Activated naive CD8-positive, alpha-beta T cell treated with anti-CD3 and anti-CD28 coated beads, Interleukin-2, amount 50 U/mL, for 24 hours (primary cell): ENCODE measurements around the gene BYSL.
A peak's percentile ranks its signal among the peaks of the same experiment; 100 is the strongest.

Source experiments
- ATAC-seq: fragments of 150-1000 bp; cut with Tn5 transposase; one replicate; pipeline ENCODE4 v1.10.0; 2021
- DNase-seq: peaks from one replicate; pipeline ENCODE4 v3.0.0; 2021
- H3K27ac Mint-ChIP-seq: one replicate; pipeline ENCODE4 v1.8.0; 2021; ENCODE audit warnings: mild to moderate bottlenecking, mixed read lengths
- H3K27me3 Mint-ChIP-seq: one replicate; pipeline ENCODE4 v1.8.0; 2021; ENCODE audit warnings: mixed read lengths
- H3K36me3 Mint-ChIP-seq: one replicate; pipeline ENCODE4 v1.8.0; 2021; ENCODE audit warnings: low read depth, mixed read lengths
- H3K4me1 Mint-ChIP-seq: one replicate; pipeline ENCODE4 v1.8.0; 2021; ENCODE audit warnings: mixed read lengths
- H3K4me3 Mint-ChIP-seq: one replicate; pipeline ENCODE4 v1.8.0; 2021; ENCODE audit warnings: mild to moderate bottlenecking, moderate library complexity, mixed read lengths
- H3K9me3 Mint-ChIP-seq: one replicate; pipeline ENCODE4 v1.8.0; 2021; ENCODE audit warnings: mixed read lengths

BYSL gene

DNA sequence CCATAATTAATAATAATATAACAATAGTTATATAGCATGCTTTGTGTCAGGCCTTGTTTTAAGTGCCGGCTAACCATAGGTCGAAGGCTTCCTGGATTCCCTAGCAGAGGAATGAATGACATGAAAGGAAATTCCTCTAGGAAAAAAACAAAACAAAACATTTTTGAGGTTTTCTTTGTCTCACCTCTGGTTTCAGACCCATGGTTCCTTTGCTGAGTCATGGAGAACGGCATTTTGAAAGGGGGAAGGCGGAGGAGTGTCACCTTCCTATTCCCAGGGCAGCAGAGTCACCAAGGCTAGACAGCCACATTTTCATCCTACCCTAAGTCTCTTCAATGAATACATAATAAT, 45.6 kb downstream of the BYSL start:
- no peak for DNase-seq
- H3K36me3 Mint-ChIP-seq, result peaks cover 4% of the 10 kb centered on the region

DNA sequence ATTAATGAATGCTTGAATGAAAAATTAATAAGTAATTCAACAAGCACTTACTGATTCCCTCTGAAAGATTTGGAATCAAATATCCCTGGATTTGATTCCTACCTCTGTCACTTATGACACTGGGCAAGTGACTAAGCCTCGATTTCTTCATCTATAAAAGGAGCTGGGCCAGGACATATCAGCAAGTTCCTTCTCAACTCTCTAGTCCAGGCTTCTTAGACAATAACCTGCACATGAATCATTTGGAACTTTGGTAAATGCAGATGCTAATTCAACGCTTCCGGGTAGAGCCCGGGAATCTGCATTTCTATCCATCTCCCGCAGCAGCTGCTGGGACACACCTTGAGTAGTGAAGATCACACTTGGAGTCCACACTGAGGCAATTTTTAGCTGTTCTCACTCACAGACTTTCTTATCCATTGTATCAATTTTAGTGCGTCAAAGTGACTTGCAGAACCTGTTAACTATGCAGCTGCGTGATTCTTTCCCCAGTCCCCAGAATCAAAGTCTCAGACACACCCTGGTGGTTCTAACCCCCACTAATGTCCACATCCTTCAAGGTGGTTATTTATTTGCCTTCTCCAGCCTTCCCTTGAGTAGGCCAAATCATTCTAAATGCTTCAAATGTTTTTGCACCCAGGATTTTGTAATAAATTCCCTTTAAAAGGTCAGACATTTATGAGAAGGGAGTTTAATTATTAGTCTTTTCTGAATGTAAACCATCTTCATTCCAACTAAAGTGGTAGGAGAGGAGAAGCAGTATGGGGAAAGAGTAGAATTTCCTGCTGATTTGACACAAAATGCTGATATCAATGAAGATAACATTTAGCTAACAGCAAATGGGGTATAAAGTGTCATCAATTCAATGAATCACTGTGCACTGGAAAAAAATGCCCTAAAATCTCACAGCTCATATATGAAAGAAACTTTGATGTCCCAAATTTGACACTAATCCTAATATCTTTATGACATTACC, 46.3 kb downstream of the BYSL start:
- Mint-ChIP-seq H3K27ac (peak overlapping the region; percentile 98), H3K36me3 (peaks cover 4% of the 10 kb centered on the region), H3K9me3 (no peaks in the 10 kb centered on the region), H3K27me3 (no peaks in the 10 kb centered on the region), H3K4me3 (peak overlapping the region; percentile 42), H3K4me1 (peaks cover 91% of the 10 kb centered on the region)
- ATAC-seq (peak; percentile 9), DNase-seq (no peak)

More for the DNA sequence above, 45.6 kb downstream of the BYSL start:
- Mint-ChIP-seq H3K4me1 (peaks cover 92% of the 10 kb centered on the region), H3K4me3 (peak overlapping the region; percentile 42), H3K27ac (peak overlapping the region; percentile 98), H3K27me3 (no peaks in the 10 kb centered on the region), H3K9me3 (no peaks in the 10 kb centered on the region)
- ATAC-seq, result no peak

DNA sequence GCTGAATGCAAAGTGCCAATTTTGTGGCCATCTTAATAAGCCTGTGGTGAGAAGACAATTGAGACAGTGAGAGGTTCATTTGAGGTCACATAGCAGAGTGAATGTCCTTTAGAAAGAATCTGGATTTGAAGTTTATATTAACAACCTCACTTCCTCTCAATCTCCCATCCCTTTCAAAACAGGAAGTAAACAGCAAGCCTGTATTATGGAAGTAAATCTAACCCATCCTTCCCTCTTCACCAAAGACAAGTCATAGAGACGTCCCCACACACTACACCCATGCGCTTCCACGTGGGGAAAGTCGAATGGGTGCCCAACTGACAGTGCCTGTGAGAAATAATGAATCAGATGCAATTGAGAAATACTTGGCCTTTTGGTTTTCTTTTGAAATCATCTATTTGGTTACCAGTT, 49.1 kb downstream of the BYSL start:
- no peaks in the 10 kb centered on the region for H3K9me3 Mint-ChIP-seq
- peak; percentile 64 for DNase-seq
- H3K36me3 Mint-ChIP-seq, result peaks cover 3% of the 10 kb centered on the region
- peak; percentile 90 for ATAC-seq
- peak overlapping the region; percentile 47 for H3K4me3 Mint-ChIP-seq
- peak overlapping the region; percentile 98 for H3K27ac Mint-ChIP-seq
- H3K27me3 Mint-ChIP-seq, result no peaks in the 10 kb centered on the region
- peaks cover 93% of the 10 kb centered on the region for H3K4me1 Mint-ChIP-seq

DNA sequence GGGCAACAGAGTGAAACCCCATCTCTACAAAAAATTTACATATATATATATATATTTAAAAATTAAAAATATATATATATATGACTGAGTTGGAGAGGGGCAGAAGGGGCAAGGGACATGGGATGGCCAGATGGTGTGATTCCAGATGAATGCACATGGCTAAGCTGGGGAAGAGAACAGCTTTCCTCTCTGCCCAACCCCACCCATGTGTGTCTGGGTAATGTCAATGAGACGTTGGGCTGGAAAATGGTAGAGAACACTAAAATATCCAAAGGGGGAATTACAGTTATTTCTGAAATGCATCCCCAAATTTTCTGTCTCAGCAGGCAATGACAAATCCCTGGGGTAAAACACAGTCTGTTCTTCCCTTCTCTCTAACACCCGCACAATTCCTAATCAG, 51.5 kb downstream of the BYSL start:
- Mint-ChIP-seq H3K27ac (peak overlapping the region; percentile 98), H3K36me3 (peaks cover 6% of the 10 kb centered on the region), H3K4me1 (peaks cover 93% of the 10 kb centered on the region), H3K9me3 (no peaks in the 10 kb centered on the region), H3K4me3 (no peak overlapping the region), H3K27me3 (no peaks in the 10 kb centered on the region)
- no peak for ATAC-seq
- no peak for DNase-seq

DNA sequence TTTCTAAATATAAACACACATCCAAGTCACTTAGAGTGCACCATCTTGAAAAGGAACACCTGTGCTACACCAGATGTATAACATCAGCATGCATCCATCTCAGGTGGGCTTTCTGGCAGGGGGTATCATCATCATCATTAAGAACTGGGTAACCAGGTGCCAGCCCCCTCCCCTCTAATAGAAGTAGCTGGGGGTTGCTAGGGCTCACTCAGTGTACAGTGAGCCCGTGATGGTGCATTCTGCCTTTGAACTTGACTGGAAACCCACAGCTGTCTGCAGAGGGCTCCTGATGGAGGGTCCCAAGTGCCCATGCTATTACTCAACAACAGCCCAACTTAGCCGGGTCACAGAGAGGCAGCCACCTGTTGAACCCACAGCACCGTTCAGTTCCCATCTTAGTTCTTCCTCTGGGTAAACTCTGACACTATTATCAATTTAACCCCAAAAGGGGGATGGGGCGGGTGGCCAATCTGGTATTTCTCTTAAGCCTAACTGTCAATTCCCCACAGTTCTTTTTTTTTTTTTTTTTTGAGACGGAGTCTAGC, 53.1 kb downstream of the BYSL start:
- H3K36me3 Mint-ChIP-seq, result peaks cover 6% of the 10 kb centered on the region
- no peak overlapping the region for H3K4me3 Mint-ChIP-seq
- peaks cover 90% of the 10 kb centered on the region for H3K4me1 Mint-ChIP-seq
- H3K27ac Mint-ChIP-seq, result peak overlapping the region; percentile 97
- DNase-seq, result no peak
- no peaks in the 10 kb centered on the region for H3K27me3 Mint-ChIP-seq
- no peak for ATAC-seq
- no peaks in the 10 kb centered on the region for H3K9me3 Mint-ChIP-seq

DNA sequence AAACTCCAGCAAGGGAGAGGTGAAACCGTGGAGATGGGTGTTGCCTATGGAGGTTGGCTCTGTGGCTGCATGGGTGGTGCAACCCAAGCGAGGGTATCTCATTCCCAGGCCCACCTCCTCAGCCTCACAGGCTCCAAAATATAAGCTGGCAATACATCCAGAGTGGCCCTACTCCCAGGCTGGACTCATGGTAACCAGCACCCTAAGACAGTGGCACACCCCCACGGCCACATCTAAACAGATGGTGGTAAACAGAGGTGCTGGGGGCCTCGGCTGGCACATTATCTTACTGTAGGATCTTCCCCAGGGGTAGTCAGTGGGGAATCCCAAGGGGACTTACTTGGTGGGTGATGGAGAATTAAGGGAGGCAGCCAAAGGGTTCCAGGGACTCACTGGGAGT, 54.0 kb downstream of the BYSL start:
- H3K27me3 Mint-ChIP-seq, result no peaks in the 10 kb centered on the region
- H3K27ac Mint-ChIP-seq, result peak overlapping the region; percentile 97
- H3K4me1 Mint-ChIP-seq, result peaks cover 90% of the 10 kb centered on the region
- DNase-seq, result no peak
- H3K9me3 Mint-ChIP-seq, result no peaks in the 10 kb centered on the region
- peaks cover 6% of the 10 kb centered on the region for H3K36me3 Mint-ChIP-seq
- peak overlapping the region; percentile 72 for H3K4me3 Mint-ChIP-seq
- no peak for ATAC-seq

DNA sequence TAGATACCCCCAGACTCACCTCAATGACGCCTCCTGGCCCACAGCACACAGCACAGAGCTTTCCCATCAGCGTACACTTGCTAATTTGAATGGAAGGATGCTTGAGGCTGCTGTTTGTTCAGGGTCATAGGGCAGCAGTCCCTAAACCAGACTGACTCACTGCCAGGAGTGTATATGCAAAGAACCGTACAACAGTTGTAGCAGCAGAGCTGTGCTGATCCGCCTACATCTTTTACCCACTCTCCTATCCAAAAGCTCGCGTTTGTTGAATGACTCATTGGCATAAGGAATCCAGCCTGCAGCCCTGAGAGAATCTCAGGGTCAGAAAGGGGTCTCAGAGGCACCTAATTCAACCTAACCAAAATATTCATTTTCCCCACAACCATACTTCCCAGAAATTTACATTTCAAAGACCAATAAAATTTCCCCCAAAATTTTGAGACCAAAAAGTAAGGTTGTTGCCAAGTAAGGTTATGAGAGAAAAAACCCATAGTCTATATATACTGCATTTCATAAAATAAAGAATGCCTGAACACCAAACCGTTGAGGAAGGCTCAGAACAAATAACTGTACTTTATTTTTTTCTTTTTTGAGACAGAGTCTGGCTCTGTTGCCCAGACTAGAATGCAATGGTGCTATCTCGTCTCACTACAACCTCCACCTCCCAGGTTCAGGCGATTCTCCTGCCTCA, 55.6 kb downstream of the BYSL start:
- Mint-ChIP-seq H3K9me3 (no peaks in the 10 kb centered on the region), H3K36me3 (peaks cover 8% of the 10 kb centered on the region), H3K4me3 (peak overlapping the region; percentile 72), H3K27ac (peak overlapping the region; percentile 97), H3K4me1 (peaks cover 84% of the 10 kb centered on the region), H3K27me3 (no peaks in the 10 kb centered on the region)
- peak; percentile 97 for ATAC-seq
- DNase-seq, result peak; percentile 31
